HepG2 (cell line): Measurements from ENCODE around the gene POLR3E. TPM values are rescaled to one million over a fixed set of nuclear protein-coding genes. Genes with fewer than 3 reads are reported as not detected.
A peak's percentile ranks its signal among the peaks of the same experiment; 100 is the strongest.

ENCODE experiments used
- ATF3 ChIP-seq: sonication (generic); formaldehyde crosslinking; IDR thresholded peaks from 2 replicates; pipeline ENCODE4 v1.4.0; 2020; ENCODE audit warnings: missing genetic modification reagents
- DRAP1 ChIP-seq: IDR thresholded peaks from 2 replicates; pipeline ENCODE4 v1.6.1; 2016; ENCODE audit warnings: missing genetic modification reagents, missing compliant biosample characterization
- IRX3 ChIP-seq: sonication (generic); formaldehyde crosslinking; IDR thresholded peaks from 2 replicates; pipeline ENCODE4 v1.8.1; 2023; ENCODE audit warnings: mild to moderate bottlenecking, low read depth, missing genetic modification reagents, borderline replicate concordance
- KAT7 ChIP-seq: IDR thresholded peaks from 2 replicates; pipeline ENCODE4 v1.6.1; 2018; ENCODE audit warnings: borderline replicate concordance, missing compliant biosample characterization
- KLF6 ChIP-seq: IDR thresholded peaks from 2 replicates; pipeline ENCODE4 v1.8.0; 2016; ENCODE audit warnings: missing biosample characterization, missing genetic modification reagents
- KMT2B ChIP-seq: IDR thresholded peaks from 2 replicates; pipeline ENCODE4 v1.6.1; 2016; ENCODE audit warnings: missing genetic modification reagents, missing compliant biosample characterization
- RFXAP ChIP-seq: sonication (generic); formaldehyde crosslinking; IDR thresholded peaks from 2 replicates; pipeline ENCODE4 v1.4.0; 2020; ENCODE audit warnings: missing genetic modification reagents, borderline replicate concordance
- TMF1 ChIP-seq: sonication (generic); formaldehyde crosslinking; IDR thresholded peaks from 2 replicates; pipeline ENCODE4 v1.8.1; 2022; ENCODE audit warnings: low read depth, missing genetic modification reagents
- U2AF1 ChIP-seq: fragments of 200-400 bp; formaldehyde crosslinking; optimal IDR thresholded peaks from 2 replicates; pipeline ENCODE3; 2017; ENCODE audit warnings: mild to moderate bottlenecking, low read depth, low read length
- ZFP36L1 ChIP-seq: sonication (generic); formaldehyde crosslinking; IDR thresholded peaks from 2 replicates; pipeline ENCODE4 v1.8.0; 2022; ENCODE audit warnings: mild to moderate bottlenecking, missing genetic modification reagents, moderate library complexity
- ZFYVE20 ChIP-seq: sonication (generic); formaldehyde crosslinking; IDR thresholded peaks from 2 replicates; pipeline ENCODE4 v1.8.0; 2023; ENCODE audit warnings: low read depth, mild to moderate bottlenecking, moderate library complexity, missing genetic modification reagents, borderline replicate concordance
- ZNF34 ChIP-seq: sonication (generic); formaldehyde crosslinking; IDR thresholded peaks from 2 replicates; pipeline ENCODE4 v1.4.0; 2020; ENCODE audit warnings: mild to moderate bottlenecking, missing genetic modification reagents, borderline replicate concordance
- ZNF510 ChIP-seq: sonication (generic); formaldehyde crosslinking; IDR thresholded peaks from 2 replicates; pipeline ENCODE4 v1.4.0; 2020; ENCODE audit warnings: low read depth, mild to moderate bottlenecking, missing genetic modification reagents
- ZNF564 ChIP-seq: sonication (generic); formaldehyde crosslinking; IDR thresholded peaks from 2 replicates; pipeline ENCODE4 v1.8.1; 2023; ENCODE audit warnings: mild to moderate bottlenecking, missing genetic modification reagents
- ZNF652 ChIP-seq: IDR thresholded peaks from 2 replicates; pipeline ENCODE4 v1.6.1; 2016; ENCODE audit warnings: low read depth, borderline replicate concordance
- ZNF816 ChIP-seq: sonication (generic); formaldehyde crosslinking; IDR thresholded peaks from 2 replicates; pipeline ENCODE4 v1.8.0; 2022; ENCODE audit warnings: missing genetic modification reagents, mild to moderate bottlenecking, borderline replicate concordance
- ZSCAN21 ChIP-seq: sonication (generic); formaldehyde crosslinking; IDR thresholded peaks from 2 replicates; pipeline ENCODE4 v1.8.0; 2022; ENCODE audit warnings: mild to moderate bottlenecking, missing genetic modification reagents, moderate library complexity, borderline replicate concordance
- polyA plus RNA-seq, 8 experiments: library from polyadenylated mRNA; depleted of rRNA in 3 of 8; stranded (reverse) in 7 of 8; unstranded in 1 of 8; fragments of >200 nt; fragmentation: Illumina TruSeq in 4 of 8; extraction: Trizol in 4 of 8; gene quantifications; 2 replicates each; pipeline versions ENCODE4 v1.2.1 to v1.2.3, GENCODE V29; 2011 to 2016; ENCODE audit warnings: low read depth in 4 of 8, missing spikeins in 1 of 8, mixed read lengths in 1 of 8; ENCODE audit not compliant: insufficient read depth in 1 of 8
- total RNA-seq, 5 experiments: library from RNA; depleted of rRNA; stranded (reverse); fragments of >200 nt; fragmentation: Illumina TruSeq; extraction: Trizol; gene quantifications; 2 replicates each; pipeline ENCODE4 v1.2.3, GENCODE V29; 2016; ENCODE audit warnings: low read depth in 1 of 5
- TF ChIP-seq, protein P1 (sequence below): IDR thresholded peaks from 2 replicates; pipeline ENCODE4 v1.6.1; 2018; ENCODE audit warnings: missing genetic modification reagents, mild to moderate bottlenecking, missing compliant biosample characterization
- TF ChIP-seq, protein P2 (sequence below): sonication (generic); formaldehyde crosslinking; conservative IDR thresholded peaks from 2 replicates; pipeline ENCODE4 v1.4.0; 2020; ENCODE audit warnings: mild to moderate bottlenecking, missing genetic modification reagents, moderate library complexity
- TF ChIP-seq, protein P3 (sequence below): sonication (generic); formaldehyde crosslinking; IDR thresholded peaks from 2 replicates; pipeline ENCODE4 v1.5.1; 2020; ENCODE audit warnings: missing genetic modification reagents, mild to moderate bottlenecking, borderline replicate concordance
- TF ChIP-seq, protein P4 (sequence below): conservative IDR thresholded peaks from 2 replicates; pipeline ENCODE4 v1.6.1; 2018; ENCODE audit warnings: missing genetic modification reagents

The POLR3E gene
- total and polyA plus RNA-seq, 2 of the 13 experiments (the other 11 are each of a cell fraction or from before 2014, with no cell fraction given) = 135 to 262 TPM

DNA sequence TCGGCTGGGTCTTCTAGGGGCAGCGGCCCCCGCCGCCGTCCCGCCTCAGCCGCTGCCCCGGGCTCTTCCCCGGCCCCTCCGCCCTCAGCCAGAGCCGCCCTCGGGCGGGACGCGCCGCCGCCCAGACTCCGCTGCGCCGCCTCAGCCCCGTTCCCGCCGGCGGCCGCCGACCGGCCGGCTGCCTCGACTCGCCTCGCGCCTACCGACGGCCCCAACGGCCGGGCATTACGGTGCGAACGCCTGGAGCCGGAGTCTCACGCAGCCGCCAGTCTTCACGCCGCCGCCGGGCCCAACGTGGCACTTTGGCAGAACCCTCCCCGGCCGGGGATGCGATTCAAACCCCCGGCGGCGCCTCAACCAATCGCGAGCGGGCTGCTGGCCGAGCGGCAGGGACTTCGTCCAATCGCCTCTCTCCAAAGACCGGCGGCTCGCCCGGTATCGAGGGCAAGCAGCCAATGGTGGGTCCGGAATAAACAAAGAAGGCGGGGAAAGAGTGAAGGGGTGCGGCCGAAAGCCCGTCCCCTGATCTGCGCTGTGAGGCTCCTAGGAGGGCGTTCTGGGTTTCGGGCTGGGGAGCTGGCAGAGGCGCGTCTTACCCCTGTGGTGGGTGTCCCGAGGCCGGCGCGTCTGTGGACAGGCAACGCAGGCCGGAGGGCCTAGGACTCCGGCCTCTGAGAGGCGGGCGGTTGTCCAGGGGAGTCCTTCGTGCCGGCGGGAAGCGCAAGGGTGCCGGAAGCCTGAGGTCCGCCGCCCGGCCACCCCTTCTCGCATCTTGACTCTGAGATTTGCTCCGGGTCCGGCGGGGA lies 77.3 kb downstream of the POLR3E start, which contains the start of gene CDR2 (continued):
- TF ChIP-seq ZNF510 (CRISPR knock-in tag) (no peak), RFXAP (peak; percentile 97), ZNF652 (CRISPR knock-in tag) (peak; percentile 44; the same call in 1 of the 2 replicates), KMT2B (CRISPR knock-in tag) (peak; percentile 90), KLF6 (CRISPR knock-in tag) (peak; percentile 96), TMF1 (peak; percentile 92; the same call in 1 of the 2 replicates), KAT7 (CRISPR knock-in tag) (peak; percentile 79; the same call in 1 of the 2 replicates), ATF3 (CRISPR knock-in tag) (peak; percentile 61; the same call in 1 of the 2 replicates), ZNF564 (CRISPR knock-in tag) (no peak; the same call in 1 of the 2 replicates), DRAP1 (peak; percentile 94), ZNF34 (CRISPR knock-in tag) (peak; percentile 86; the same call in 1 of the 2 replicates), ZSCAN21 (CRISPR knock-in tag) (peak; percentile 91; the same call in 1 of the 2 replicates), ZFP36L1 (CRISPR knock-in tag) (peak; percentile 59; the same call in 1 of the 2 replicates), IRX3 (no peak; the same call in 1 of the 2 replicates), U2AF1 (peak; percentile 86), ZFYVE20 (CRISPR knock-in tag) (peak; percentile 27; the same call in 1 of the 2 replicates), ZNF816 (CRISPR knock-in tag) (peak; percentile 7; the same call in 1 of the 2 replicates)
- TF ChIP-seq, protein P1, sequence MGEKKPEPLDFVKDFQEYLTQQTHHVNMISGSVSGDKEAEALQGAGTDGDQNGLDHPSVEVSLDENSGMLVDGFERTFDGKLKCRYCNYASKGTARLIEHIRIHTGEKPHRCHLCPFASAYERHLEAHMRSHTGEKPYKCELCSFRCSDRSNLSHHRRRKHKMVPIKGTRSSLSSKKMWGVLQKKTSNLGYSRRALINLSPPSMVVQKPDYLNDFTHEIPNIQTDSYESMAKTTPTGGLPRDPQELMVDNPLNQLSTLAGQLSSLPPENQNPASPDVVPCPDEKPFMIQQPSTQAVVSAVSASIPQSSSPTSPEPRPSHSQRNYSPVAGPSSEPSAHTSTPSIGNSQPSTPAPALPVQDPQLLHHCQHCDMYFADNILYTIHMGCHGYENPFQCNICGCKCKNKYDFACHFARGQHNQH (CRISPR knock-in tag) = no peak
- TF ChIP-seq, protein P2, sequence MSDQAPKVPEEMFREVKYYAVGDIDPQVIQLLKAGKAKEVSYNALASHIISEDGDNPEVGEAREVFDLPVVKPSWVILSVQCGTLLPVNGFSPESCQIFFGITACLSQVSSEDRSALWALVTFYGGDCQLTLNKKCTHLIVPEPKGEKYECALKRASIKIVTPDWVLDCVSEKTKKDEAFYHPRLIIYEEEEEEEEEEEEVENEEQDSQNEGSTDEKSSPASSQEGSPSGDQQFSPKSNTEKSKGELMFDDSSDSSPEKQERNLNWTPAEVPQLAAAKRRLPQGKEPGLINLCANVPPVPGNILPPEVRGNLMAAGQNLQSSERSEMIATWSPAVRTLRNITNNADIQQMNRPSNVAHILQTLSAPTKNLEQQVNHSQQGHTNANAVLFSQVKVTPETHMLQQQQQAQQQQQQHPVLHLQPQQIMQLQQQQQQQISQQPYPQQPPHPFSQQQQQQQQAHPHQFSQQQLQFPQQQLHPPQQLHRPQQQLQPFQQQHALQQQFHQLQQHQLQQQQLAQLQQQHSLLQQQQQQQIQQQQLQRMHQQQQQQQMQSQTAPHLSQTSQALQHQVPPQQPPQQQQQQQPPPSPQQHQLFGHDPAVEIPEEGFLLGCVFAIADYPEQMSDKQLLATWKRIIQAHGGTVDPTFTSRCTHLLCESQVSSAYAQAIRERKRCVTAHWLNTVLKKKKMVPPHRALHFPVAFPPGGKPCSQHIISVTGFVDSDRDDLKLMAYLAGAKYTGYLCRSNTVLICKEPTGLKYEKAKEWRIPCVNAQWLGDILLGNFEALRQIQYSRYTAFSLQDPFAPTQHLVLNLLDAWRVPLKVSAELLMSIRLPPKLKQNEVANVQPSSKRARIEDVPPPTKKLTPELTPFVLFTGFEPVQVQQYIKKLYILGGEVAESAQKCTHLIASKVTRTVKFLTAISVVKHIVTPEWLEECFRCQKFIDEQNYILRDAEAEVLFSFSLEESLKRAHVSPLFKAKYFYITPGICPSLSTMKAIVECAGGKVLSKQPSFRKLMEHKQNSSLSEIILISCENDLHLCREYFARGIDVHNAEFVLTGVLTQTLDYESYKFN (CRISPR knock-in tag) = peak; percentile 27
- TF ChIP-seq, protein P3, sequence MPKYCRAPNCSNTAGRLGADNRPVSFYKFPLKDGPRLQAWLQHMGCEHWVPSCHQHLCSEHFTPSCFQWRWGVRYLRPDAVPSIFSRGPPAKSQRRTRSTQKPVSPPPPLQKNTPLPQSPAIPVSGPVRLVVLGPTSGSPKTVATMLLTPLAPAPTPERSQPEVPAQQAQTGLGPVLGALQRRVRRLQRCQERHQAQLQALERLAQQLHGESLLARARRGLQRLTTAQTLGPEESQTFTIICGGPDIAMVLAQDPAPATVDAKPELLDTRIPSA (CRISPR knock-in tag) = no peak
- TF ChIP-seq, protein P4, sequence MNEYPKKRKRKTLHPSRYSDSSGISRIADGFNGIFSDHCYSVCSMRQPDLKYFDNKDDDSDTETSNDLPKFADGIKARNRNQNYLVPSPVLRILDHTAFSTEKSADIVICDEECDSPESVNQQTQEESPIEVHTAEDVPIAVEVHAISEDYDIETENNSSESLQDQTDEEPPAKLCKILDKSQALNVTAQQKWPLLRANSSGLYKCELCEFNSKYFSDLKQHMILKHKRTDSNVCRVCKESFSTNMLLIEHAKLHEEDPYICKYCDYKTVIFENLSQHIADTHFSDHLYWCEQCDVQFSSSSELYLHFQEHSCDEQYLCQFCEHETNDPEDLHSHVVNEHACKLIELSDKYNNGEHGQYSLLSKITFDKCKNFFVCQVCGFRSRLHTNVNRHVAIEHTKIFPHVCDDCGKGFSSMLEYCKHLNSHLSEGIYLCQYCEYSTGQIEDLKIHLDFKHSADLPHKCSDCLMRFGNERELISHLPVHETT = 0 out of 2 replicates have a peak, but pooled peaks have one; percentile 36
